Glomerular endothelial cell (primary cell): ENCODE data around the gene THRB. TPM values are rescaled to one million over a fixed set of nuclear protein-coding genes. Genes with fewer than 3 reads are reported as not detected.

Source experiments
- DNase-seq: peaks from one replicate; pipeline ENCODE4 v3.0.0-alpha.2; 2011; ENCODE audit warnings: low read depth, low spot score; ENCODE audit errors: extremely low read depth
- total RNA-seq: library from RNA; depleted of rRNA; stranded (reverse); fragments of >200 nt; gene quantifications from 2 replicates; pipeline ENCODE4 v1.2.3, GENCODE V29; 2015

The THRB gene
- total RNA-seq, 1 donor from 2014 or later, result 0.06 TPM

DNA sequence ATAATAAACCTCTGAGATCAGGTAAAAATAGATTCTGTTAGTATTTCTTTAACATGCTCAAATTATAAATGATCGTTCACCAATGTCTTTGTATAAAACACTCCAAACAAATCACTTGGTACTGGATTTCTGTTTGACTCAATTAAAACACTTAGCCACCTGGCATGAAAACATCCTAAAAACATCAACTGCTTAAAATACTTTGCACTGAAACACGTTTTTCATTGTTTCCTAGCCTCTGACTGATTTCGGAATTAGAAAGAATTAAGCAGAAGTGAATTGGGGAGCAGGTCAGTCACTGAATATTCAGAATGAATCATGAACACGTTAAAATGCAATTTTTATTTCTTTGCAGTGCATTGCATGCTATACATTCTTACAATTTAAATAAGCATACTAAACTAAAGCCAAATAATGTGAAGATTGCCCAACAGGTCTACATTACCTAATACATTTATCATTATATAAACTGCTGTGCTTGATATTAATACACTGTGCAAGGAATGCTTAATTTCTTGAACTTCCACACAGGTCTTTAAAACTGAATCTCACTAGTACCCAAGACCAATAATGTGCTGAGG, 1.6 kb downstream of the THRB start:
- no peak for DNase-seq

DNA sequence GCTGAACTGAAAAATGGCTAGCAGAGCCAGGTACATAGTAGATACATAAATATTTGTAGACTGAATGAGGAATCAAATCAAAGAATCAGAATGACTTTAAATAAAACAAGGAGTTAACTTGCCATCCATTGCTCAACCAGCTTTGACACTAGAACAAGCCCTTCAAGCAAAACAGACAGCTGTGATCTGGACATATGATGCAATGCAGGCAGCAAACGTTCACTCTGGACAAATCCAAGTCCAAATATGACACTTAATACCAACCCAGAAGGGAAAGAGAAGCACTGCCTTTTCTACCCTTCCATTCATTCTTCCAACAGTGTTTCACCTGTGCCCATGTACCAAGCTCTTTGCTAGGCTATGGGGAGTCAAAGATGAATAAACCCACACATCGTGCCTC, 4.5 kb downstream of the THRB start:
- no peak for DNase-seq

DNA sequence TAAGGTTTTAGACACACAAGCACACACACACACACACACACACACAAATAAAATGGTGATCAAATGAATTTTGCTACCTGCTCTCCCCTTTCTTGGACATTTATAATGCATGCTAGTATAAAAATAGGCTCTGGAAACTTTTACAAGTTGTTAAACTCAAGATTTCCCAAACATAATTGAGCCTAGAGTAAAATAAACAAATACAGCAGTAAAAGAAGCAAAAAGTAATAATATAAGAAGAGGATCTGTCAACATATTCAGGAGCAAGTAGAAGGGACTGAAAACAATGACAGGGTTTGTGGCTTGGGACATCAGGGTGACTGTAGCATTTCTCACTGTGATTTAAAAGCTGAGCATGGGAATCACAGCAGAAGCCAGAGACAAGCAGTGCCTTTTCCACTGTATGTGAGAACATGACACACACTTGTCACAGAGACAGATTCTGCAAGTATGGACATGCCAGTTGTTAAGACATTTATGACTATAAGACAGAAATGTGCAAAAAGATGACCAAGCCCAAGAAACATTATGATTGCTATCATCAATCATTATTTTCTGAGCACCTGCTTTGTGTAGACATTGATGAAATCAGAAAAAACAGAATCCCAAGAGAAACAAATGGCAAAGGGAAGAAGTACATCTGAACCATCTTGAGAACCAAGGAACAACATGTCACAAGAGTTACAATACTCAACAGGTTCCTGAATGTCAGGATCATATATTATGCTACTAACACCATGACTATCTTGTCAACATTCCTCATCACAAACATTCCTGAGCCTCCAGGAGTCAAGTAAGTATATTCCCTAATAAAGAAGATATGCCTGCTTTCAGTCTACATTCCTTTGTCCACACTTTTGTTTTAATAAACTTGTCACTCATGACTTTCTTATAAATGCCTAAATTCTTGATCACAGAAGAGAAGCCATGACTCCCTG, 7.1 kb downstream of the THRB start:
- no peak for DNase-seq

DNA sequence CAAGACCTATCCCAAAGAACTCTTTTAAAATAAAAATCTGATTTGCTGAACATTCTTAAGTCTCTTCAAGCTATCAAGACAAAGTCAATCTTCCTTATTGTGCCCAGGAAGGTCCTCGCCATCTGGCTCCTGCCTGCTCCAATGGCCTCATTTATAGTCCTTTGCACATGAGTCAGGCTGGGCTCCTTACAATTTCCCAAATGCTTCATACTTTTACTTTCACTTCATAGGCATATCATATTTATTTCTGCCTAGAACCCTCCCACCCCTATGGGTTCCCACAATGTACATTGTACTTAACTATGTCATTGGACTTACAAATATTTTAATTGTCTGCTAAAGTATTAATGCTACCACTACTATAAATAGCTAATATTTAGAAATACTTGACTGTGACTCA, 9.1 kb downstream of the THRB start:
- no peak for DNase-seq

DNA sequence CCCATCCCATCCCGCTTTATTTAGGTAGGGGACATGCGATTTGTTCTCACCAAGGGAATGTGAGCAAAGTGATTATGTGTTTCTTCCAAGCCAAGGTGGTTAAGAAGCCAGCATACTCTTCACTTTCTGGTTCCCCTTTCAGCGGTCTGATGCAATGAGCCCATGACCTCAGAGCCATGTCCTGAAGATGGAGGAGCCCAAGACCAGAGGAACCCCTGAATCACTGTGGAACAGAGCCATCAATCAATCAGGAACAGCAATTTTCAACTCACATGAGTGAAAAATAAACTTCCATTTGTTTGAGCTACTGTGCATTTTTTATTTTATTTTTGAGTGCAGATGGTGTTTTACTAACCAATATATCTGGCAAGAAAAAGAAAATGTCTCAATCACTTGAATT, 10.8 kb downstream of the THRB start:
- no peak for DNase-seq

DNA sequence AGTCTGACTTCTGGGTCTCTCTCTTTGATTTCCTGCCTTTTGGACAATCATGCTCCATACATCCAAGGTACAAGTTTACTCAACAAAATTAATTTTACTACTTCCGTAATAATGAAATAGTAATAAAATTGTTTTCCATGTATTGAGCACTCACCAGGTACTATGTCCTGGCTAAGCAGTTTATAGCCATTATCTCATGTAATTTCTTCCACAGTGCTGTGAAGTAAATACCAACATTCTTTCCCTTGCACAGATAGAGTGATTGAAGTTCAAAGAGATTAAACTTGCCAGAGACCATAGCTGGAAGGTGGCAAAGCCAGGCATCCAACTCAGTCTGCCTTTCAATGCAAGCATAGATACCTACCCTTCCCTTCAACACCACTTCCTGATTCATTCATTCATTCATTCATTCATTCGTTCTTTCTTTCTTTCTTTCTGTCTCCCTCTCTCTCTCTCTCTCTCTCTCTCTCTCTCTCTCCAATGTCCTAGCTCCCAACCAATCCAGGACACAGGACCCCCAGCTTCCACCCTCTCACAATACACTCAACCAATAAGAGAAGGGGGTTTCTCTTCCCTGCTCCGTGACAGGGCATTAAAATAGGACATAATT, 12.4 kb downstream of the THRB start:
- DNase-seq, result no peak

DNA sequence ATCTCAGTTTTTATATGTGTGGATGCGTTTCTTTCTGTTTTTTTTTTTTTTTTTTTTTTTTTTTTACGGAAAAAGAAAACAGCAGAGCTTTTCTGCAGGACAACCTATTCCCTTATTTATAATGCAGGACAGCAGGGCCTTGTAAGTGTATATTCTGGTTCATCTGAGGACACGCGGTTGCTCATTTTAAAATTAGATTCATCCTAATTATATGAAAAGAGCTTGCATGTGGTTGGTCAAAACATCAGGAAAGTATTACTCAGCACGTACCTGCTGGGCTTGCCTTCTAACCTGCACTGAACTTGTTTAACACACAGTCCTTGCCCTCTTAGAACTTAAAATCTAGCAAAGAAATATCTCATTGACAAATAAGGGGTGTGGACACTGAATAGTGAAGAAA, 13.5 kb downstream of the THRB start:
- DNase-seq, result no peak

DNA sequence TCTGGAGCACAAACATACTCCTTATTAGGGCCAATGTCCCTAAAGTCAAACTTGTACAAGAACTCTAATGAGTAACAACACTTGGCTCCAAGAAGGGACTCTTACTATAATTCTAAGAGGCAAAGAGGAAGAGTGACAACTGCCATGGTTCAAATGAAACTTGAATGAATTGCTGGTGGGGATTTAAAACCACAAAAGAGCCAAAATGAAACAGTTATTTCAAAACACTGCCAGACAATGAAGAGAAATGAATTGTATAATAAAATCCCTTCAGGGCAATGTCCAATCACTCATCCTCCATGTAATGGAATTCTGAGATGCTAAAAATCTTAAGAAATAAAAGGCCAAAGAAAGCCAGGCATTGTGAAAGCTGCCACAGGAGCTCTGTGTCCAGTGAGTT, 14.2 kb downstream of the THRB start:
- no peak for DNase-seq

DNA sequence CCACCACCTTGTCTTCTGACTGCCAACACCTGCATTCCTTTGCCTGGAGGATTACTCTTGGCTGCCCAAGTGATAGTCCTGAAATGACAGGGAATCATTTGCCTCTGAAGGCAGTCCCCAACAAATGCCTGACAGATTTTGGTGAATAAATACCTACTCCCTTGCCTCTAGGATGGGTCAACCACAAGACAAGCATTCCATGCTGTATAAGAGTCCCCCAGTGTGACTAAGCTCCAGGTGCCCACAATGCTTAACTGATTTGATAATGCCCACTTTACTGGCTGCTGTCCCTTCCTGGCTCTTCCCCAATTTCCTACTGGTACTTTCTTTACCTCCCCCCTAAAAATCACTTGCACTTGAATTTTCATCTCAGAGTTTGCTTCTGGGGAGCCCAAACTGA, 14.8 kb downstream of the THRB start:
- no peak for DNase-seq

DNA sequence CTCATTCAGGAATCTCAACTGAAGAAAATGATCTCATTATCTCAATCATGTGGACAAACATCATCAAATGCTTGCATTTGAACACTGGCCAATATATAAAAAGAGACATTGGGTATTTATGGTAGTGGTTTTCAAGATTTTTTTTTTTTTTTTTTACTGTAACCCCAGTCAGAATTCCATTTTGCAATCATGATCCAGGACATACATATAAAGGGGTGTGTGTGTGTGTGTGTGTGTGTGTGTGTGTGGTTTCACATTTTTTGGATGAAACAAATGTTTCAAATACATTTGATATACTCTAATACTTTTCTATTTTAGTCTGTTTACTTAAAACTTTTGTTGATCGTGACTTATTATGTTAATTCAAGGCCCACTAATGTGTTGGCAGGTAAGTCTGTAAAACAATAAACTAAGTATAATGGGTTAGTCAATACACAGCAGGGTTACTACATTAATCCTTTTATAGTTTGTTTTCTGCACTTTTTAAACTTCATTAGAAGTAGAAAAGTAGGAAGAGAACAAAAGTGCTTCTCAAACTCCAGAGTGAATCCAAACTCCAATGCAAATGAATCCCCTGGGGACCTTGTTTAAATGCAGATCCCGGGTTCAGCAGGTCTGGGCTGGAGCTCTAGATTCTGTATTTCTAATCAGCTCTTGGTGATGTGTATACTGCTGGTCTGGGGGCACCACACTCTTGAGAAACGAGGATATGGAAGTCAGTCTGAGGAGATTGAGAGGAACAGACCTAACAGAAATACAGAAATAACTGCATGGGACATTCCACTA, 17.6 kb downstream of the THRB start:
- no peak for DNase-seq

DNA sequence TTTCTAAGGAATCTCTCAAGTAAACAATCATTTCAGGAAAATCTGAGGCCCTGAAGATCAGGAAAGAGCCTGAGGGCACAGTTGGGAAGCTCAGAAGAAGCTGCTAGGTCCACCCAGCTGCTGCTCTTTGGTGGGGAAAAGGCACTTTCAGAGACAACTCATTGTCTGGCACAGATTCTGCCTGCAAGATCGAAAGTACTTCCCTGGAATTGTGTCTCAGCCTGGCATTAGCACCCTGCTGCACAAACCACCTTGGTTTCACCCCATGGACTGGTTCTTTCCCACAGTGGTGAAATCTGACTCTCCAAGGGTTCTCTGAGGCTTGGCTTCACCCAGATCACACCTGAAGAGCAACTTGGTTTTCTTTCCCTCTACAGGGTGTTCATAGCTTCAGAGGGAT, 18.7 kb downstream of the THRB start:
- no peak for DNase-seq

DNA sequence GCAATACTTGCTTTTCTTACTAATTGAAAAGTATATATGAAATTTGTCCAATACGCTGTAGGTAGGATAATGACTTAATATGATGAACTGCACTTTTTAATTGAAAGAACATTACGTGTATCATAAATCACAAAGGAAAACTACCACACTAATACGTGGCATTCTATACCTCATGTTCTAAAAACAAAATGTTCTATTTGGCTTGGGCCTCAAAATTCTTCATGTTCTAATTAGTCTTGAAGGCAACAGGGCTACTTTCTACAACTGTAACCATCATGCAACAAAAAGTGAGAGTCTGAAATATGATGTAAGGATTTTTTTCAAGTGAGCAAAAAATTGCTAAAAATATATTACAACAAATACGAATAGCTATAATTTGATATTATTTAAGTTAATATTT, 19.8 kb downstream of the THRB start:
- DNase-seq, result no peak

DNA sequence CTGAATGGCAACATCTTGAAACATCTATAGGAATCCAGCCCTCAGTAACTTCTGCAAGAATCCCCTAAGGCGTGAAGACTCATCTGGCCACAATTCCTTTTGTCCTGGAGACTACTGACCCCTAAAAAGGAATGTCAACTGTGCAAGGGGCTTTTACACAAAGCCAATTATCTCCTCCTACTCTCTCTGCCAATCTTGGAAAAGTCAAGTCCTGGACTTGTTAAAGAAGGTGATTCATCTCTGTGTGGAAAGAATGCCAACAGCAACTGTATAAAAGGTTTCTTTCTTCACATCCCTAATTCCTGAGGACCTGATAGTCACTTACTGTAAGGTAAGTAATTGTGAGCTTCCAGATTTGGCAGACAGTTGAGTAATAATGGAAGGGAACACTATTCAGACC, 22.3 kb downstream of the THRB start:
- no peak for DNase-seq

DNA sequence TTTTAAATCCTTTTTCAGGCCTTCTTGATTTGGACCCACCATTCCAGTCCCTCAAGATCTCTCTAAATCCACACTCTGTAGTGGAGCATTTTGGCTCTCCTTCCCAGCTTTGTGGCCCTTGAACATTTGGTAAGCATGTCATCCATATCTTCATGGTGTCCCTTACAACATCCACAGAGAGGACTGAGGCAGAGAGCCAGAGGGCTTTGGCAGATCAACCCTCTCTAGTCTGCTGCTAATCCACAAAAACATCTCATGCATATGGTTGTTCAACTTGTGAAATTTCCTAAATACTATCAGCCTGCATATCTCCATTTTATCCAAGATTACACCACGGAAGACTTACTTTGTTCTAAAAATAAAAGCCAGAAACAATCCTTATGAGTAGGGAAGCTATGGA, 23.2 kb downstream of the THRB start:
- no peak for DNase-seq

DNA sequence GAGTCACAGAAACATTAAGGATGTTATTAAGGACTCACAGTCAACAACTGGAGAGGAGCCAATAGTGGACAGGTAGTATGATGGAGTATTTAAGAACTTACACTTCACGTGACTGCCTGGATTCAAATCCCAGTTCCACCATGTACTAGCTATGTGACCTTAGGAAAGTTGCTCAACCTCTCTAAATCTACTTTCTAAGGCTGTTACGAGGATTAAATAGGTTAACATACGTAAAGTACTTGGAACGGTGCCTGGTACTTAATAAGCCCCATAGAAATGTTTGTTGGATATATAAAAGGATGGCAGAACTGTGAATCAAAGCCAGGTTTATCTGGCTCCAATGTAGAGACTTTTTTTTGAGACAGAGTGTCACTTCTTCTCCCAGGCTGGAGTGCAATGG, 24.4 kb downstream of the THRB start:
- DNase-seq, result no peak

DNA sequence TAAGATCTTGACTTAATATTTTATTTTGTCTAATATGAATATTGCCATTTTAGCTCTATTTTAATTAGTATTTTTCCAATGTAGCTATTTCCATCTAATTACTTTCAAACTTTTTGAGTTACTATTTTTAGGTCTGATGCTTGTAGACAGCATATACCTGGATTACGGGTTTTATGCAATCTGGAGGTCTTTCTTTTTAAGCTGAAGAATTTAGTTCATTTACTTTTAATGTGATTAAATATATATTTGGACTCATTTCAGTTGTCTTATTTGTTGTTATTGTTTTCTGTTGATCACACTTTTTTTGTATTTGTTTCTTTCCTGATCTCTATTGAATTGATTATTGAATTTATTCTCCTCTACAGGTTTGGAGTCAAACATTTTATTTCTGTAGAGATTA, 30.3 kb downstream of the THRB start:
- no peak for DNase-seq

DNA sequence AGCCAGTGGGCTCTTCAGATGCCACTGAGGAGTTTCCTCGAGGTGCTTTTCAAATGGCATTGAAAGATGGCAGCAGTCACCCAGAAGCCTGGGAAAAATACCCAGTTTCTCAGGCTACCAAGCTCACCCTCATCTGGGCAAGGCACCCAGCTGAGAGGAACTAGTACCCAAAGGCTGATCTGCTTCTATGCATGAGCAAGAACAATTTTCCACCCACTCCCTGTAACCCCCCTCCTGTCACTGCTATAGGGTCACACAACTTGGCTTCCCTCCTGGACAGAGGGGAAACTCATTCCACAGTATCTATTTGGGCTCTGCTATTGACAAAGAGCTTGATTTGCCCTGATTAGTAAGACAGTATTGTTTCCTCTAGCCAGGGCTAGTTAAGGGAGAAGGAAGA, 31.9 kb downstream of the THRB start:
- DNase-seq, result no peak

DNA sequence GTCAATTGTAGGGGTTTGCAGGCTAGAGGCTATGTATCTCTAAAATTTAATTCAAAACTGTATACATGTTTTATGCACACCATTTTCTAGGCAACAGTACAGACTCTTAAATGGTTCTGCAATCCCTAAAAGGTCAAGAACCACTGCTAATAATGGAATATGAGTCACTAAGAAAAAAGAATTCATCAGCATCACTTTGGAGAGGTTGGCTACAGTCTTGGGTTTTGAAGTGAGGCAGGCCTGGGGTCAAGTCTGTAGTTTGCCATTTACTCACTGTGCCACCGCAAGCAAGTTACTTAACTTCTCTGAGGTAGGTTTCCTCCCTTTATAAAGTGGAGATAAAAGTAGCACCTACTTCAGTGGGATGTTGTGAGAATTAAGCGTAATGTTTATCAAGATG, 33.7 kb downstream of the THRB start:
- no peak for DNase-seq

DNA sequence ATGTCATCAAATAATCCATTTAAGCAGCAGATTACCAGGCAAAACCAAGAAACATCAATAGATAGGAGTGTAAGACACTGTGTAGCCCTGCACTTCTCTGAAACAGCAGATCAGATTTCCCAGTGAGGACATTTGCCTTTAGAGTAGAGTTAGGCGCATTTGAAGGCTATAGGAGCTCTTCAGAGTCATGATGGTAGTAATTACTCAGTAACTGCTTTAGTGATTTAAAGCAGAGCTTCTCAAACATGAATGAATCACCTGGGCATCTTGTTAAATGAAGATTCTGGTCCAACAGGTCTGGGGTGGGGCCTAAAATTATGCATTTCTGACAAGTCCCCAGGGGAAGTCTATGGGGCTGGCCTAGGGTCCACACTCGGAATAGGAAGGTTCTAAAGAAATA, 36.9 kb downstream of the THRB start:
- no peak for DNase-seq

DNA sequence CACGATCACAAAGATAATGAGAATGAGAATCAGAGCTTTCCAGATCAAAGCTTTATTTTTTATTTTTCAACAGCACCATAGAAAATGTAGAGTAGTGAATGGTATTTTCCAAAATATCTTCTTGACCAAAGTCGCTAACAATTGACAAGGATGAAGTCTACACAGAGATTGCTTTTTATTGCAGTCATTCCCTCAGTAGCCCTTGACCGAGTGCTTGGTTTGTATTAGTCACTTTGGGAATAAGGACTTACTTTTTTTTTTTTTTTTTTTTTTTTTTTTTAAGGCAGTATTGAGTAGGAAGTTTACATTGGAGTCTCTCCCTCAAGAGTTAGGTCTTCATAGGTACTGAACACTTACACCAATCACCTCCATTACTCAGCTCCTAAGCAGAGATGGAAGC, 39.8 kb downstream of the THRB start:
- no peak for DNase-seq

DNA sequence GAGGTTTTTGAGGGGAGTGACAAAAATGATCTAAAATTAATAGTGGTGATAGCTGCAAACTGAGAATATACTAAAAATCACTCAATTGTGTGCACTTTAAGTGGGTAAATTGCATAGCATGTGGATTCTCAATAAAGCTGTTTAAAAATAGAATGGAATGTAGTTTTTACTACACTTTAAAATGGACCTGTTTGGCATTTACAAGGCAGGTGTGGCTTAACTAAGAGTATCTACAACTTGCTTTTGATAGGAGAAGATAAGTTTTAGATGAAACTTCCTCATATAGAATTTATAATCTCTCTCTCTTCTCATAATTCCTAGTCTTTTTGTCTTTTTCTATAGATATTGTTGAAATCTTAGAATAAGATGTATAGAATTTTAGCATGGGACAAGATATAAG, 40.3 kb downstream of the THRB start:
- DNase-seq, result no peak
